Fibroblast of lung (primary cell): ENCODE measurements around the gene NHLRC2.

Experiments used
- CTCF ChIP-seq, 2 donors: IDR thresholded peaks in 1 of 2; conservative IDR thresholded peaks in 1 of 2; 1 replicate in 1 of 2; 2 replicates in 1 of 2; pipeline ENCODE4 v1.5.1; 2011 to 2012; ENCODE audit warnings: low read length in 2 of 2, control low read depth in 1 of 2, inconsistent platforms in 1 of 2, low read depth in 1 of 2, mild to moderate bottlenecking in 1 of 2
- EZH2 ChIP-seq: IDR thresholded peaks from 2 replicates; pipeline ENCODE4 v1.5.1; 2012; ENCODE audit warnings: low read length, control low read depth, mild to moderate bottlenecking; ENCODE audit errors: missing control alignments

- no peak for TF ChIP-seq CTCF (conservative IDR thresholded peaks at IDR 0.05 in 1 of 2, IDR thresholded peaks at IDR 0.05 in 1 of 2; ENCODE audit: low read depth in 1 of 2, low read length in 2 of 2)
- TF ChIP-seq EZH2: no peak
These were observed 40.1 kb downstream of the NHLRC2 start for GRCh38 chr10:113894581-113894980.
